ENCODE data around the gene ABHD2.

DNA sequence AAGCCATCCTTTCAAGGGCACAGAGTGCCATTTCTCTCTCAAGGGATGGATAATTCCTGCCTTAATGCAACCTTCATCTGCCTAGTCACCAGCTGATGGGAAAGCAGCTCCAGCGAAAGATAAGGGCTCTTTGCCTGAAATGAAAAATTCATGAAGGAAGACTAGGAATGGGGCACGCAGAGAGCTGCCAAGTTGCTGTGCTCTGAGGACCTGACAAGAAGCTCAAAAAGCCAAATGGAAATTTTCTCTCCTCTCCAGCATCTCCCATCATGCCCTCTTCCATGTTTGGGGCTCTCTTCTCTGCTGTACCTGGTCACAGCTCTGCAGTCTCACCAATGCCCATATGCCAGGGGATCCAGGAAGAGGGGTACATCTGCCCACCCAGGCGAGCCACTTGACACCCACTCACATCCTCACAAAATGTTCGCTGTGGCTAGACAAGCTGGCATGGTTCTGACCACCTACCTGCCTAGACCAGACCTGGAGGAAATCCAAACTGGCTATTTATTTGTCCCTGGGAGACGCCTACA, 29.3 kb upstream of the ABHD2 start:
- TF ChIP-seq POLR2A (IDR thresholded peaks at IDR 0.05): no peak
- TF ChIP-seq, protein P1, sequence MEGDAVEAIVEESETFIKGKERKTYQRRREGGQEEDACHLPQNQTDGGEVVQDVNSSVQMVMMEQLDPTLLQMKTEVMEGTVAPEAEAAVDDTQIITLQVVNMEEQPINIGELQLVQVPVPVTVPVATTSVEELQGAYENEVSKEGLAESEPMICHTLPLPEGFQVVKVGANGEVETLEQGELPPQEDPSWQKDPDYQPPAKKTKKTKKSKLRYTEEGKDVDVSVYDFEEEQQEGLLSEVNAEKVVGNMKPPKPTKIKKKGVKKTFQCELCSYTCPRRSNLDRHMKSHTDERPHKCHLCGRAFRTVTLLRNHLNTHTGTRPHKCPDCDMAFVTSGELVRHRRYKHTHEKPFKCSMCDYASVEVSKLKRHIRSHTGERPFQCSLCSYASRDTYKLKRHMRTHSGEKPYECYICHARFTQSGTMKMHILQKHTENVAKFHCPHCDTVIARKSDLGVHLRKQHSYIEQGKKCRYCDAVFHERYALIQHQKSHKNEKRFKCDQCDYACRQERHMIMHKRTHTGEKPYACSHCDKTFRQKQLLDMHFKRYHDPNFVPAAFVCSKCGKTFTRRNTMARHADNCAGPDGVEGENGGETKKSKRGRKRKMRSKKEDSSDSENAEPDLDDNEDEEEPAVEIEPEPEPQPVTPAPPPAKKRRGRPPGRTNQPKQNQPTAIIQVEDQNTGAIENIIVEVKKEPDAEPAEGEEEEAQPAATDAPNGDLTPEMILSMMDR (IDR thresholded peaks at IDR 0.05): no peak
- TF ChIP-seq EP300 (IDR thresholded peaks at IDR 0.05): no peak

All from tibial nerve (tissue), 4 donors.